Epithelial cell of proximal tubule (primary cell): ENCODE measurements around the gene MC3R. TPM values are rescaled to one million over a fixed set of nuclear protein-coding genes. Genes with fewer than 3 reads are reported as not detected.
A peak's percentile ranks its signal among the peaks of the same experiment; 100 is the strongest.

Source experiments
- DNase-seq: peaks from one replicate; pipeline ENCODE4 v3.0.0-alpha.2; 2011; ENCODE audit warnings: low read depth
- H3K4me3 ChIP-seq: 2 replicates; pipeline ENCODE4 v1.5.1; 2011; ENCODE audit warnings: low read depth, mild to moderate bottlenecking, low read length
- CTCF ChIP-seq: conservative IDR thresholded peaks from 2 replicates; pipeline ENCODE4 v1.5.1; 2012; ENCODE audit warnings: low read depth, mild to moderate bottlenecking, low read length
- total RNA-seq: library from RNA; depleted of rRNA; stranded (reverse); fragments of >200 nt; gene quantifications from 2 replicates; pipeline ENCODE4 v1.2.3, GENCODE V29; 2015

MC3R gene
- not detected in 2 replicates for total RNA-seq

- peak; percentile 76 for TF ChIP-seq CTCF
- no peak for DNase-seq
Measured at GRCh38 chr20:56247954-56248782, at the start of gene MC3R. Gene MC3R, plus strand, starts transcription at chr20:56248732. Its CDS starts 112 bp downstream, at chr20:56248844.

GRCh38 chr20:56200456-56200855 is 48.1 kb upstream of the MC3R start:
- no peak for DNase-seq
- no peak overlapping the region for H3K4me3 ChIP-seq
- TF ChIP-seq CTCF, result peak; percentile 41

More at GRCh38 chr20:56247954-56248782, at the start of gene MC3R:
- H3K4me3 ChIP-seq, result no peak within 1 kb of the TSS

GRCh38 chr20:56202493-56203077 is 45.9 kb upstream of the MC3R start:
- DNase-seq, result no peak
- H3K4me3 ChIP-seq, result no peak overlapping the region
- peak; percentile 46 for TF ChIP-seq CTCF

- H3K4me3 ChIP-seq, result no peak overlapping the region
- DNase-seq, result no peak
- TF ChIP-seq CTCF, result no peak
Measured at GRCh38 chr20:56204206-56204605, 44.3 kb upstream of the MC3R start.

GRCh38 chr20:56205346-56205745 is 43.2 kb upstream of the MC3R start:
- no peak overlapping the region for H3K4me3 ChIP-seq
- no peak for TF ChIP-seq CTCF
- no peak for DNase-seq

GRCh38 chr20:56207656-56208055 is 40.9 kb upstream of the MC3R start:
- no peak overlapping the region for H3K4me3 ChIP-seq
- no peak for DNase-seq
- no peak for TF ChIP-seq CTCF
